SU-DHL-6 (cell line): Measurements from ENCODE around the gene OR10R2.
A peak's percentile ranks its signal among the peaks of the same experiment; 100 is the strongest.

Source experiments
- H2AFZ ChIP-seq: fragments of 200-600 bp; sonication (generic); 2 replicates; pipeline ENCODE4 v1.6.1; 2014; ENCODE audit warnings: low read depth, mild to moderate bottlenecking, moderate library complexity, mixed read lengths, antibody characterized with exemption, low read length; ENCODE audit not compliant: severe bottlenecking
- H3F3A ChIP-seq: fragments of 200-600 bp; shearing (Covaris generic); 2 replicates; pipeline ENCODE4 v1.6.0; 2016; ENCODE audit warnings: antibody characterized with exemption, mild to moderate bottlenecking; ENCODE audit not compliant: insufficient read depth
- H3K27ac ChIP-seq: fragments of 200-600 bp; sonication (generic); 2 replicates; pipeline ENCODE4 v1.5.1; 2016; ENCODE audit warnings: low read depth, mild to moderate bottlenecking, low read length, moderate library complexity, mixed read lengths
- H3K27me3 ChIP-seq: fragments of 200-600 bp; sonication (generic), shearing (Covaris generic); 2 replicates; pipeline ENCODE4 v1.6.0; 2014; ENCODE audit warnings: mild to moderate bottlenecking, low read length
- H3K36me3 ChIP-seq: fragments of 200-600 bp; sonication (generic); 2 replicates; pipeline ENCODE4 v1.6.1; 2014; ENCODE audit warnings: mild to moderate bottlenecking, low read length, mixed read lengths
- H3K4me2 ChIP-seq: fragments of 300-600, 200-600 bp; shearing (Covaris generic), sonication (generic); 2 replicates; pipeline ENCODE4 v1.6.0; 2014; ENCODE audit warnings: low read length, low read depth, mild to moderate bottlenecking; ENCODE audit not compliant: poor library complexity, severe bottlenecking
- H3K4me3 ChIP-seq: fragments of 200-600 bp; sonication (generic); 2 replicates; pipeline ENCODE4 v1.5.1; 2014; ENCODE audit warnings: antibody characterized with exemption, low read length, mild to moderate bottlenecking, mixed read lengths; ENCODE audit not compliant: insufficient read depth, poor library complexity, severe bottlenecking
- H3K79me2 ChIP-seq: fragments of 200-600 bp; sonication (generic); 2 replicates; pipeline ENCODE4 v1.6.1; 2014; ENCODE audit warnings: mild to moderate bottlenecking, low read length, moderate library complexity; ENCODE audit not compliant: insufficient read depth
- H3K9ac ChIP-seq: fragments of 200-600 bp; sonication (generic); 2 replicates; pipeline ENCODE4 v1.7.0; 2014; ENCODE audit warnings: mild to moderate bottlenecking, low read length
- H3K9me2 ChIP-seq: fragments of 200-600 bp; sonication (generic); replicated peaks from 2 replicates; pipeline ENCODE4 v1.6.1; 2014; ENCODE audit warnings: low read length; ENCODE audit not compliant: insufficient read depth
- H3K9me3 ChIP-seq: fragments of 200-600 bp; sonication (generic); 2 replicates; pipeline ENCODE4 v1.6.1; 2014; ENCODE audit warnings: low read length, mixed read lengths; ENCODE audit not compliant: insufficient read depth
- H4K20me1 ChIP-seq: fragments of 200-600 bp; sonication (generic); 2 replicates; pipeline ENCODE4 v1.6.1; 2014; ENCODE audit warnings: low read depth, mild to moderate bottlenecking, antibody characterized with exemption, low read length, moderate library complexity, mixed read lengths
- EZH2phosphoT487 ChIP-seq: fragments of 200-600 bp; sonication (generic), shearing (Covaris generic); conservative IDR thresholded peaks from 2 replicates; pipeline ENCODE4 v1.6.1; 2018; ENCODE audit warnings: mild to moderate bottlenecking, antibody characterized with exemption, low read length, moderate library complexity, mixed read lengths
- TF ChIP-seq, protein P1 (sequence below): fragments of 200-600 bp; sonication (generic); IDR thresholded peaks from one replicate; pipeline ENCODE4 v1.5.1; 2017; ENCODE audit warnings: antibody characterized with exemption, mild to moderate bottlenecking, low read length, moderate library complexity; ENCODE audit not compliant: insufficient read depth, poor library complexity, severe bottlenecking

OR10R2 gene

GRCh38 chr1:158521666-158522058 is 49.6 kb downstream of the OR10R2 start:
- Histone ChIP-seq H3K79me2 (no peaks in the 10 kb centered on the region), H3K9ac (no peak overlapping the region), H3K36me3 (no peaks in the 10 kb centered on the region), H3K27ac (no peak overlapping the region), H3K9me2 (no peaks in the 10 kb centered on the region), H2AFZ (no peak overlapping the region), H3K4me3 (no peak overlapping the region), H3K27me3 (no peaks in the 10 kb centered on the region), H3K4me2 (no peak overlapping the region), H3K9me3 (no peaks in the 10 kb centered on the region), H4K20me1 (no peaks in the 10 kb centered on the region), H3F3A (no peaks in the 10 kb centered on the region)
- TF ChIP-seq, protein P1, sequence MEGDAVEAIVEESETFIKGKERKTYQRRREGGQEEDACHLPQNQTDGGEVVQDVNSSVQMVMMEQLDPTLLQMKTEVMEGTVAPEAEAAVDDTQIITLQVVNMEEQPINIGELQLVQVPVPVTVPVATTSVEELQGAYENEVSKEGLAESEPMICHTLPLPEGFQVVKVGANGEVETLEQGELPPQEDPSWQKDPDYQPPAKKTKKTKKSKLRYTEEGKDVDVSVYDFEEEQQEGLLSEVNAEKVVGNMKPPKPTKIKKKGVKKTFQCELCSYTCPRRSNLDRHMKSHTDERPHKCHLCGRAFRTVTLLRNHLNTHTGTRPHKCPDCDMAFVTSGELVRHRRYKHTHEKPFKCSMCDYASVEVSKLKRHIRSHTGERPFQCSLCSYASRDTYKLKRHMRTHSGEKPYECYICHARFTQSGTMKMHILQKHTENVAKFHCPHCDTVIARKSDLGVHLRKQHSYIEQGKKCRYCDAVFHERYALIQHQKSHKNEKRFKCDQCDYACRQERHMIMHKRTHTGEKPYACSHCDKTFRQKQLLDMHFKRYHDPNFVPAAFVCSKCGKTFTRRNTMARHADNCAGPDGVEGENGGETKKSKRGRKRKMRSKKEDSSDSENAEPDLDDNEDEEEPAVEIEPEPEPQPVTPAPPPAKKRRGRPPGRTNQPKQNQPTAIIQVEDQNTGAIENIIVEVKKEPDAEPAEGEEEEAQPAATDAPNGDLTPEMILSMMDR: no peak
- TF ChIP-seq EZH2phosphoT487: no peak

DNA sequence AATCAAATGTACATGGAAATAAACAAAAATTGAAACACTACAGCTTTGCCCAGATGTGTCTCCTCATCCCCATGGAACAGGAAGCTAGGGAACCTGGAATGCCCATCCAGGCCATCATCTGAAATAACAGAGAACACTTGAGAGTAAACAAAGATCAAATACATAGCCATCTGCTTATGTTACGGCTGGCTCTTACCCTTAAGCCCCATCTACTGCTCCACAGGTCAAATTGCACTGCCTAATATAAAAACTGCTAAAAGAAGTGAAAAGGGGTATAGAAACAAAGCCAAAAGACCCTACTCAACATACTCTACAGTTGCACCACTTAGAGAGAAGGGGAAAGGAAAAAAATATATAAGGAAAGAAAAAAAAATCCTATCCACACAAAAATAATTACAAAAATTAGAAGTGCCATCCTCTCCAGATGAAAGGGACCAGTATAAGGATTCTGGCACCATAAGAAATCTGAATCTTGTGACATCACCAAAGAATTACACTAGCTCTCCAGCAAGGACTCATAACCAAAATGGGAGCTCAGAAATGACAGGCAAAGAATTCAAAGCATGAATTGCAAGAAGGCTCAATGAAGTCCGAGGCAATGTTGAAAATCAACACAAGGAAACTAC is 55.3 kb downstream of the OR10R2 start:
- Histone ChIP-seq H3K4me2 (no peak overlapping the region), H3K27me3 (no peaks in the 10 kb centered on the region), H3K4me3 (no peak overlapping the region), H3K9ac (no peak overlapping the region), H4K20me1 (no peaks in the 10 kb centered on the region), H3K36me3 (no peaks in the 10 kb centered on the region), H3K79me2 (no peaks in the 10 kb centered on the region), H3K9me3 (no peaks in the 10 kb centered on the region), H3K27ac (no peak overlapping the region), H3K9me2 (no peaks in the 10 kb centered on the region), H3F3A (no peaks in the 10 kb centered on the region), H2AFZ (no peak overlapping the region)
- TF ChIP-seq, protein P1: peak; percentile 51
- TF ChIP-seq EZH2phosphoT487: no peak
